ENCODE results near the gene DGKB.
A peak's percentile ranks its signal among the peaks of the same experiment; 100 is the strongest.

Gene DGKB

GRCh38 chr7:14900051-14900450, 2.5 kb downstream of the DGKB start:
- ATAC-seq: no peak
- TF ChIP-seq CSRNP3 (CRISPR knock-in tag; IDR thresholded peaks at IDR 0.05) (no peak), ZFP30 (CRISPR knock-in tag; IDR thresholded peaks at IDR 0.05) (no peak), ZNF8 (CRISPR knock-in tag; IDR thresholded peaks at IDR 0.05) (no peak), CREB5 (CRISPR knock-in tag; IDR thresholded peaks at IDR 0.05; ENCODE audit: low read depth) (no peak), ZFP3 (CRISPR knock-in tag; IDR thresholded peaks at IDR 0.05) (no peak)

GRCh38 chr7:14899030-14899429, 3.5 kb downstream of the DGKB start:
- no peak for ATAC-seq

More at GRCh38 chr7:14899030-14899429, 3.5 kb downstream of the DGKB start:
- TF ChIP-seq ISL1 (CRISPR knock-in tag; IDR thresholded peaks at IDR 0.05) (peak; percentile 97), CREB5 (CRISPR knock-in tag; IDR thresholded peaks at IDR 0.05; ENCODE audit: low read depth) (peak; percentile 61; the same call in 1 of the 2 replicates), POU6F1 (CRISPR knock-in tag; IDR thresholded peaks at IDR 0.05; ENCODE audit: borderline replicate concordance, low read depth) (peak; percentile 87; the same call in 1 of the 2 replicates), ZC3H10 (CRISPR knock-in tag; IDR thresholded peaks at IDR 0.05) (peak; percentile 96), TOX (CRISPR knock-in tag; IDR thresholded peaks at IDR 0.05; ENCODE audit: borderline replicate concordance) (peak; percentile 79), TSHZ2 (CRISPR knock-in tag; IDR thresholded peaks at IDR 0.05) (no peak), TCF4 (CRISPR knock-in tag; IDR thresholded peaks at IDR 0.05; ENCODE audit: borderline replicate concordance) (peak; percentile 69; the same call in 1 of the 2 replicates), ARNTL (CRISPR knock-in tag; IDR thresholded peaks at IDR 0.05; ENCODE audit: borderline replicate concordance, low read depth) (no peak), CSRNP3 (CRISPR knock-in tag; IDR thresholded peaks at IDR 0.05) (peak; percentile 87; the same call in 1 of the 2 replicates), PATZ1 (CRISPR knock-in tag; IDR thresholded peaks at IDR 0.05; ENCODE audit: borderline replicate concordance) (peak; percentile 77; the same call in 1 of the 2 replicates)

Measured in SK-N-SH treated with all-trans-retinoic acid at 6 μM for 48 hours (cell line).